Right atrium auricular region (tissue), 2 donors: Measurements from ENCODE around the gene SLC4A5. TPM values are rescaled to one million over a fixed set of nuclear protein-coding genes. Genes with fewer than 3 reads are reported as not detected.

Source experiments
- DNase-seq: peaks from one replicate; pipeline ENCODE4 v3.0.0-alpha.2; 2019; ENCODE audit warnings: low spot score
- H3K27ac ChIP-seq, 2 donors: fragments of 200-600 bp; sonication (generic); 1 replicate in 1 of 2; 2 replicates in 1 of 2; pipeline ENCODE4 v1.5.1; 2016 to 2019
- H3K27me3 ChIP-seq, 2 donors: fragments of 200-600 bp; sonication (generic); one replicate each; pipeline versions ENCODE4 v1.5.1 to v1.6.0; 2017 to 2019
- H3K36me3 ChIP-seq: fragments of 200-600 bp; sonication (generic); one replicate; pipeline ENCODE4 v1.5.1; 2016
- H3K4me1 ChIP-seq, 2 donors: fragments of 200-600 bp; sonication (generic); one replicate each; pipeline versions ENCODE4 v1.5.1 to v1.6.0; 2017 to 2019
- H3K4me3 ChIP-seq, 2 donors: fragments of 200-600 bp; sonication (generic); 1 replicate in 1 of 2; 2 replicates in 1 of 2; pipeline ENCODE4 v1.5.1; 2017 to 2019; ENCODE audit warnings: mild to moderate bottlenecking in 1 of 2, moderate library complexity in 1 of 2
- H3K9me3 ChIP-seq, 2 donors: fragments of 200-600 bp; sonication (generic); one replicate each; pipeline ENCODE4 v1.5.1; 2019
- CTCF ChIP-seq, 2 donors: fragments of 200-600 bp; sonication (generic); IDR thresholded peaks; one replicate each; pipeline ENCODE4 v1.5.1; 2019; ENCODE audit warnings: antibody characterized with exemption in 2 of 2
- total RNA-seq, 2 donors: library from RNA; depleted of rRNA; stranded (reverse); fragments of >200 nt; gene quantifications; one replicate each; pipeline ENCODE4 v1.1.0, GENCODE V29; 2016

SLC4A5 gene
- total RNA-seq, 2 donors from 2014 or later: 0.28 to 1.3 TPM

GRCh38 chr2:74297950-74298349 lies 45.3 kb downstream of the SLC4A5 start:
- no peaks in the 10 kb centered on the region for H3K27me3 ChIP-seq
- TF ChIP-seq CTCF (IDR thresholded peaks at IDR 0.05): no peak
- H3K27ac ChIP-seq: no peak overlapping the region
- no peak overlapping the region for H3K4me3 ChIP-seq
- no peaks in the 10 kb centered on the region for H3K36me3 ChIP-seq
- no peaks in the 10 kb centered on the region for H3K9me3 ChIP-seq
- H3K4me1 ChIP-seq: no peaks in the 10 kb centered on the region
- DNase-seq: no peak

- no peak for DNase-seq
- Histone ChIP-seq H3K4me1 (no peaks in the 10 kb centered on the region), H3K36me3 (no peaks in the 10 kb centered on the region), H3K27ac (no peak overlapping the region), H3K9me3 (no peaks in the 10 kb centered on the region), H3K27me3 (no peaks in the 10 kb centered on the region), H3K4me3 (no peak overlapping the region)
- no peak for TF ChIP-seq CTCF (IDR thresholded peaks at IDR 0.05)
Observed at GRCh38 chr2:74297391-74297790, 45.8 kb downstream of the SLC4A5 start.

GRCh38 chr2:74293191-74293991 lies 49.8 kb downstream of the SLC4A5 start:
- TF ChIP-seq CTCF (IDR thresholded peaks at IDR 0.05): no peak
- H3K4me3 ChIP-seq: no peak overlapping the region
- H3K27ac ChIP-seq: no peak overlapping the region
- no peaks in the 10 kb centered on the region for H3K36me3 ChIP-seq
- peaks cover 0 to 5% of the 10 kb centered on the region in 2 donors for H3K4me1 ChIP-seq
- DNase-seq: no peak
- no peaks in the 10 kb centered on the region for H3K27me3 ChIP-seq
- no peaks in the 10 kb centered on the region for H3K9me3 ChIP-seq

GRCh38 chr2:74292751-74293150 lies 50.5 kb downstream of the SLC4A5 start:
- H3K4me1 ChIP-seq: peaks cover 0 to 5% of the 10 kb centered on the region in 2 donors
- no peaks in the 10 kb centered on the region for H3K36me3 ChIP-seq
- no peaks in the 10 kb centered on the region for H3K9me3 ChIP-seq
- no peak for TF ChIP-seq CTCF (IDR thresholded peaks at IDR 0.05)
- no peak overlapping the region for H3K27ac ChIP-seq
- no peak overlapping the region for H3K4me3 ChIP-seq
- no peak for DNase-seq
- H3K27me3 ChIP-seq: no peaks in the 10 kb centered on the region

- no peak overlapping the region for H3K27ac ChIP-seq
- H3K9me3 ChIP-seq: no peaks in the 10 kb centered on the region
- TF ChIP-seq CTCF (IDR thresholded peaks at IDR 0.05): no peak
- H3K36me3 ChIP-seq: no peaks in the 10 kb centered on the region
- no peak overlapping the region for H3K4me3 ChIP-seq
- H3K27me3 ChIP-seq: no peaks in the 10 kb centered on the region
- DNase-seq: no peak
- peaks cover 0 to 5% of the 10 kb centered on the region in 2 donors for H3K4me1 ChIP-seq
Observed at GRCh38 chr2:74291886-74292621, 51.2 kb downstream of the SLC4A5 start.
